CD4-positive, alpha-beta T cell treated with Interferon gamma for 1 hour (primary cell): ENCODE measurements around the gene SDK1.
A peak's percentile ranks its signal among the peaks of the same experiment; 100 is the strongest.

Source experiments
- DNase-seq: peaks from one replicate; pipeline ENCODE4 v3.0.0-alpha.2; 2020

The SDK1 gene

DNA sequence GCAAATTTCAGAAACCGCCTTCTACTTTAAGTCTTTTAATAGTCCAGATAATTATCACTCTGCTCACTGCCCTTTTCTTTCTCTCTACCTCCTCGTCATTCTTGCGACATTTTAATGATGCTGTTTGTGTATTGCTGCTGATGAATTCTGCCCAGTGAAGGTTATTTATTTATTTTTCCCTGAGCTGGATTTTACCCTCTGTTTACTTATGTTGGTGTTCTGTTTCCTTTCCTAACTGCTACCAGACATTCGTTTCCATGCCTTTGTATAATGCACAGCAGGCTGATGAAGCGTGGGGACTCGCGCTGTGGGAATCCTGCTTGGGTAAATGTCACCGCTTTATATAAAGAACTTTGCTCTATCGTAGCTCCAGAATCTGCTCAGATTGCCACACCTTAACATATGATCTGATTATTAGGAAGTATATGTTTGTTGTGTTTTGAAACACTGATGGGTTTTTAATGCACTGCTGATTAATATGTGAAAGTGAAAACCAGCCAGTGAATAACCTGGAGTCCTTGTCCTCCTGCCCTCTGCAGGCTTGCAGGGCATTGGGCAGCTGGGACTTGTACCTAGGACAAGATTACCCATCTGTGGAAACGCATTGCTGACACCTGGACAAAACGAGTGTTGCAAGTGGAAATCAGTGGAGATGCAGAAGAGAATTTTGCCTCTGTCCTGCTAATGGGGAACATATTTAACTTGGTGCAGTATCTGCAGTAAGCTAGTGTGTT, 291.5 kb downstream of the SDK1 start:
- DNase-seq, result no peak

DNA sequence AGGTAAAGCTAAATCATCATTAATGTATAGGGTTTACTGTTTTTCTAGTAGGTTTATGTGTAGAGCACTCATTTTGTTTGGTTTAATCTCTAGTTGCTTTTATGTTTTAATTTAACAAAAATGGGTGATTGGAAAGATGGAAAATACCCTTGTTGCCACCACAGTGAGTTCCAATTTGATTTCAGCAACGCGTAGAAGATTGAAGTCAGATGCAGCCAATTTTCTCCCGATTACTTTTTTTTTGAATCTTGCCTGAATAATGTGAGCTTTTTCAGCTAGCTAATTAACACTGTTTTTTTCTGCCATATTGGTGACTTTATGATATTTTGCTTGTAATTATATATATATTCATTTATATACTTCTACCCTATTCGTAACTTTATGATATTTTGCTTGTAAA, 293.8 kb downstream of the SDK1 start:
- no peak for DNase-seq

DNA sequence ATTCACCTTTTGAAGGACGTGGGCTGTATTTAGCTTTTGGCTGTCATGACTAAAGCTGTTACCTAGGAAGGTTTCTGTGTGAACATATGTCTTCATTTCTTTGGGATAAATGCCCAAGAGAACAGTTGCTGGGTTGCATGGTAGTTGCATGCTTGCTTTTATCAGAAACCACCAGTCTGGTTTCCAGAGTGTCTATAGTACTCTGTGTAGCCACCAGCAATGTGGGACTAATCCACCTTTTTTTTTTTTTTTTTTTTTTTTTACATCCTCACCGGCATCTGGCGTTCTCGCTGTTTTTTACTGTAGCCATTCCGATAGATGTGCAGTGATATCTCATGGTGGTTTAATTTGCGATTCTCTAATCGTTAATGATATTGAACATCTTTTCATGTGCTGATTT, 297.8 kb downstream of the SDK1 start:
- no peak for DNase-seq

DNA sequence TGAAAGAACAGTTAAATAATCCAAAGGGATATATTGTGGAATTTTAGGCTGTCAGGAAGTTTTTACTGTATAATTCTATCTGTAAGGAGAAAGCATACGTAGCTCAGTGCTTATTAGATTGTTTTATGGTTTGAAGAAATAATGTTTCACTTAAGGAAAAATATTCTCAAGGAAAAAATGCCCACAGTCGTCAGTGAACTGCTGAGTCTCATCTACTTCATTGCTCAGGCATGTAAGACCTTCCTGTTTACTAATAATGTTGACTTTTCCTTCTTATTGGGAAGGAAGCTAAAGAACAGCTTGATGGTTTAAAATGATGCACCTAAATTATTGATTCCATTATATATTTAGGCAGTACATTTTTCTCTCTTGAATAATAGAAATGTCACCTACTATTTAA, 304.2 kb downstream of the SDK1 start:
- no peak for DNase-seq

DNA sequence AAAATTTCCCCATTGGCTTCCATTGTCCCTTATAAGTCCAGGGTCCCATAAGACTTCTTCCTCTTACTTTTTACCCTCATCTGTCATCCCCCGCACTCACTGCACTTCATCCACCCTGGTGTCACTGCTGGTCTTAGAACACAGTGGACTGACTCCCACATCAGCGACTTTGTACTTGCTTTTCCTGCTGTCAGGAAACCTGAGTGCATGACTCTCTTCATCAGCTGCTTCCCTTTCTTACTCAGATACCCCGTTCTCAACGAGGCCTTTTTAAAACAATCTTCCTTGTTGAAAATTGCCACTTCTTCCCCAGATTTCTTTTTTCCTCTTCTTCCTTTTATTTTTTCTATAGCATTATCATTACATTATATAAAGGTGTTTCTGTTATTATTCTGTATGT, 305.4 kb downstream of the SDK1 start:
- DNase-seq, result no peak

DNA sequence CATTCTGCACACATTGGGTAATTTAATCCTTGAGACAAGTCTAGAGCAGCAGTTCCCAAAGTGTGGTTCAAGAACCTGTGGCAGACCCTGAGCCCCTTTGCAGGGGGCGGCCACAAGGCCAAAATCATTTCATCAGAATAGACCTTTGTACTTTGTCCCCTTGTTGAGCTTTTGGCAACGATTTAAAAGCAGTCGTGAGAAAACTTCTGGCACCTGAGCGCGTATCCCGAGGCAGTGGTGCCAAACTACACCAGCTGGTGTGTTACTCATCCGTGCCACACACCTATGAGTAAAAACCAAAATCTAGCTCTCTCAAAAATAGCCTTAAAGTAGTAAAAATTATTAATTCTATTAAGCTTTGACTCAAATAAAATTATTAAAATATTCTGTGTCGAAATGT, 306.8 kb downstream of the SDK1 start:
- DNase-seq, result no peak

DNA sequence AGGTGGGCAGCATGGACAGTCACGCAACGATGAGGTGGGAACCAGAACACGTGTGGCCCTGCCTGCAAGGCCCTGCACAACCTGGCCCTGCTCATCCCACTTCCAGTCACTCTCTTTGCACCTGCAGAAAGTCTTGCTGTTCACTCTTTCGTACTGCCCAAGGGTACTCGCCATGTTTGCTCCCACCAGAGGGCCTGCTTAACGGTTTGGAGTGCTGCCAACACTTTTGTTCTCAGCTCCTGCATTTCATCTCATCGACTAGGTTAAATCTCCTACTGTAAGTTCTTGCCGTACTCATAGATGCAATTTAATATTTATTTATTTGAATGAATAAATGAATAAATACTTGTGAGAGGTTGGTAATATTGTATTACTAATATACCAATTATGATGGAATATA, 315.3 kb downstream of the SDK1 start:
- no peak for DNase-seq

DNA sequence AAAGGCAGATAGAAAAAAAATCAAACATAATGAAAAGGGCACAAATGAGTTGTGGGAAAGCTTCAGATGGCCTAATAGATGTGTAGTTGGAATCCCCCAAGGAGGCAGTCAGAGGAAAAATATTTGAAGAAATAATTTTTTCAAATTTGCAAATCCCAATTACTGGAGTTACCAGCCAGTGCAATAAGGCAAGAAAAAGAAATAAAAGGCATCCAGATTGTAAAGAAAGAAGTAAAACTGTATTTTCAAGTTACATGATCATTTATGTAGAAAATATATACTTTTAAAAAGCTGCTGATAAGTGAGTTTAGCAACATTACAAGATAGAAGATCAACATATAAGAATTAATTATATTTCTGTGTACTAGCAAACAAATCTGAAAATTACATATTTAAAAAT, 329.0 kb downstream of the SDK1 start:
- DNase-seq, result no peak

DNA sequence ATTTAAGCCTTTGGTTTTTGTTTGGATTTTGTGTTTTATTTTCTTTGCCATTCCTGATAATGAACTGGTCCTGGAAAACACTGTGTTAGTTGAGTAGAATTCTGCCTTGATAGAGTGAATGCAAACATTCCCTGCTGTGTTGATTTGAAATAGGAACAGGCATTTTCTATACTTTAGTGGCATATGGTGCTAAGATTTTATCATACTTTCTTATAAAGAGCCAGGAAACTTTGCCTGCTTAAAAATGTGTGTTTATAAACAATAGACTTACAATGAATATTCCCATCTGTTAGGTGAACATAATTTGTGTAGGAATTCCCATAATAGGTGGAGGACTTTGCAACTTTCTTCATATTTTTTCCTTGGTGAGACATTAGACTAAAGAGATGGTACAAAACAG, 333.3 kb downstream of the SDK1 start:
- no peak for DNase-seq

DNA sequence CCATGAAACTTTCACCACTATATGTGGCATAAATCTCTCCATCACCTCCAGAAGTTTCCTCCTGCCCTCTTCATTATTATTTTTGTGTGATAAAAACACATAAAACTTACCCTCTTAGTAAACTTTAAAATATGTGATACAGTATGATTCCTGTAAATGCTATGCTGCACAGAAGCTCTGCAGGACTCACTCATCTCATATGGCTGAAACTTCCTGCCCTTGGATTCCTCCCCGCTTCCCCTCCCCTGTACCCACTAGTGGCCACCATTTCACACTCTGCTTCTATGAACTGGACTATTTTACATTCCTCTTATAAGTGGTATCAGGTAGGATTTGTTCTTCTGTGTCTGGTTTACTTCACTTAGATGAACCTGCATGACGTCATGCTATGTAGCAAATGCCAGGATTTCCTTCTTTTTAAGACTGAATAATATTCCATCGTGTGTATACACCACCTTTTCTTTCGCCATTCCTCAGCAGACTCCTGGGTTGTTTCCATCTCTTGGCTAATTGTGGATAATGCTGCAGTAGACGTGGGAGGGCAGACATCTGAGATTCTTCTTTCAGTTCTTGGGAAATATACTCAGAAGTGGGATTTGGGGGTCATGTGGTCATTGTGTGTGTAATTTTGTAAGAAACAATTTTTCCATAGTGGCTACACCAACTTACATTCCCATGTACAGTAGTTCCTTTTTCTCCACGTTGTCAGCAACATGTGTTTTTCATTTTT, 335.2 kb downstream of the SDK1 start:
- no peak for DNase-seq

DNA sequence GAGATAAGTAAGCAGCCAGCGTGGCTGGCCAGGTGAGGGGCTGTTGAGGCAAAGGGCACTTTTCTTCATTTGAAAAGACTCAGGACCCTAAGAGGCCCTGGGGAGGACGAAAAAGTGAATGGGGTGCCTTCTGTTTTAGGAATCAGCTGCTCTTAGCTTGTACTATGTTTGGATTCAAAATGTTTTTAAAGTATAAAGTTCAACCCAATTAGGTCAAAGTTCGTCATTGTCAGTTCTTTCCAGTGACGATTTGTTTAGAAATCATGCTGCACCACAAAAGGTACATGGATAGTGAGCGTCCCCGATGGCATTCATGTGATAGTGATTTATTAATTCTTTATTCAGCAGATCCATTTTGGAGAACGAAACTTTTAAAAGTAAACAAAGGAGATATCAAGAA, 338.2 kb downstream of the SDK1 start:
- no peak for DNase-seq

DNA sequence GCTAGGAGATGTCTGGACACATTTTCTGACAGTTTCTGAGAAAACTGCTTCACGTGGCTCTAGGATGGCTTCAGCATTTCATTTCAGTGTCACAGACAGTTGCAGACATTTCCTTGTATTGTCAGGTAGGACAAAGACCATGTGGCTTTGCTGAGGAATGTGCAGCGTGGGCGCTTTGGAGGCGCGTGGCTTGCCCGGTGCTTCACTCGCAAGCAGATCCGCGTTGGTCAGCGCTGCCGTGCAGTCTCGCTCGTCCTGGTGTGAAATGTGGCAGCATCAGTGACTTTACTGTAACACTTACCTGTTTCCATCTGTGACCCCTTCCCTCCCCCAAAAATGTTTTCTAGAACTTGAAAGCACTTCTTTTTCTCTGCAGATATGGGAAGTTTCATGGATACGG, 340.5 kb downstream of the SDK1 start:
- no peak for DNase-seq

DNA sequence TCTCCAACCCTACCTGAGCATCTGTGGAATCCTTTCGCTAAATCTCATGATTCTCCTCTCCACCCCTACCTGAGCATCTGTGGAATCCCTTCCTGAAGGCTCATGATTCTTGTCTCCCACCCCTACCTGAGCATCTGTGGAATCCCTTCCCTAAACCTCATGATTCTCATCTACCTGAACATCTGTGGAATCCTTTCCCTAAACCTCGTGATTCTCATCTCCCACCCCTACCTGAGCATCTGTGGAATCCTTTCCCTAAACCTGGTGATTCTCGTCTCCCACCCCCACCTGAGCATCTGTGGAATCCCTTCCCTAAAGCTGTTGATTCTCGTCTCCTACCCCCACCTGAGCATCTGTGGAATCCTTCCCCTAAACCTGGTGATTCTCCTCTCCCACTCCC, 342.0 kb downstream of the SDK1 start:
- no peak for DNase-seq

DNA sequence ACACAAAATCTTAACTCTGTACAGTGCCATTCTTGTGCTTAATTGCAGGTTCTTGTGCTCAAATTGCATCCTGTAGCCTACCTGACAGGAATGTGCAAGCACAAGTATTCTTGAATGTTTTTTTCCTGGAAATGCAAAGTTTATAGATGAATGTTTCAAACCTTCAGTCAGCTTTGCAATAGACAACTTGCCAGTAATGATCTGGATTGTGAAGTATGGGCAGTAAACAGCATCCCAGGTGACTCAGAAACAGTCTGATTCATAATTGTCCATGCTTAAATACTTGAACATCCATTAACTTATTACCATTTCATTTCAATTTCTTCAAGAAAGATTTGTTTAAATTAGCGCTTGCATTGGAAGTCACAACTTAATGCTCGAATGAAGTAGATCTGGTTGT, 347.2 kb downstream of the SDK1 start:
- DNase-seq, result no peak

DNA sequence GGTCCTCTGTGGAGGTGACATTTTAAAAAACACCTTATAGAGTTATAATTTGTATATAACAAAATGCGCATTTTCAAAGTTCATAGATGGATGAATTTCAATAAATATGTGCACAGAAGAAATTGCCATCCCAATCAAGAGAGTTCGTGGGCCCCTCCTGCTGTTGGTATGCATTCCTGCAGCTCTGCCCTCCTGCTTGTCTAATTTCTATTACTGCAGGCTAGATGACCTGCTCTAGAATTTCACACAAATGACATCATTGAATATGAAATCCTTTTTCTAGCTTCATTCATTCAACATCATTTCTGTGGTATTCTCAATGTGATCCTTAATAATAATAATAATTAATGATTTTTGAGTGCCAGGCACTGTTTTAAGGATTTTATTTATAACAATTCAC, 348.2 kb downstream of the SDK1 start:
- no peak for DNase-seq

DNA sequence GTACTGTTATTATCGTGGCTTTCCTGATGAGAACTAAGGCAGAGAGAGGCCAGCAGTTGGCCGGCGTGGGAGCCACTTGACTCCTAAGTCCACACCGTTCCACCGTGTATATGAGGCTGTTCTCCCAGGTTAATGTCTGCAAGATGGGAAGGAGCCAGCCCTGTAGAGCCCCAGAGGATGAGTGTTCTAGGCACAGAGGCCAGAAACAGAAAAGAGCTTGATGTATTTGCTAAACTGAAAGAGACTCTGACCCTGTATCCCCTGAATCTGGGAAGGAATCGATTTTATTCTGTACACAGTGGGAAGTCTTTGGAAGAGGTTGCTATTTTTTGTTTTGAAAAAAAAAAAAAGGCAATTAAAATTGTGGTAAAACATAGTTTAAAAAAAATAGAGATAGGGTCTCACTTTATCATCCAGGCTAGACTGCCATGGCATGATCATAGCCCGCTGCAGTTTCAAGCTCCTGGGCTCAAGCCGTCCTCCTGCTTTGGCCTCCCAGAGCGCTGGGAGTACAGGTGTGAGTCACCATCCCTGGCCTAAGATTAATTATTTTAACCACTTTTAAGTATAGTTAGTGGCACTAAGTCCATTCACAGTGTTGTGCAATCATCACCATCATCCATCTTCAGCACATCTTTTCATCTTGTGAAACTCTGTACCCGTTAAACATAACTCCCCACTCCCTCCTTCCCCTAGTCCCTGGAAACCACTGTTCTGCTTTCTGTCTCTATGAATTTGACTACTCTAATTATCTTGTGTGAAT, 348.8 kb downstream of the SDK1 start:
- DNase-seq, result no peak

DNA sequence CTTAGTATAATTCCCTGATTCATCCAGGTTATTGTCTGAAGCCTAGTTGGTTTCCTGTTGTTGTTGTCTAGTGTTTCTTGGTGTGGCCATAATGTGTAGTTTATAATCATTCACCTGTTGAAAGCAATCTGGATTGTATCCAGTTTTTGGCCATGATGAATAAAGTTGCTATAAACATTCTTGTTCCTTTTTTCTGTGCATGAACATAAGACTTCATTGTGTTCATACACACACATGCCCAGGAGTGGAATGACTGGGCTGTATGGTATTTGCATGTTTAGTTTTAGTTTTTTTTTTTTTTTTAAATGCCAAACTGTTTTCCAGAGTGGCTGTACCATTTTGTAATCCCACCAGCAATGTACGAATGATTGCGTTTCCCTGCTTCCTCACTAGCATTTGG, 349.8 kb downstream of the SDK1 start:
- DNase-seq, result no peak

DNA sequence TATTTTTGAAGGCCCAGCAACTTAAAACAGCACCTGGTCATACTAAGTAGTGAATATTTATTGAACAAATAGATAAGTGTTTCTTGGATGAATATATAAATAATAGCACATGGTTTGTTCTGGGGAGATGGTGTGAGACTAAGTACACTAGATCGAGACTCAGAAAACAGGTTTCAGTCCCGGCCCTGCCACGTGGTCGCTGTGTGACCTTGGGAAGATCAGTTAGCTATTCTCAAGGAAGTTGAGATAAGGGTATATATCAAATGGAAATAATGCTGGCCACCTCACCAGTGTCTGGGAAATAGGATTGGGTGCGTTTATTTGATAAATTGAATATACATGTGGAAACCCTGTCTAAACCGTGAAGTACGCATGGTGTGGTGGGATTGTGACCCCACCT, 354.6 kb downstream of the SDK1 start:
- no peak for DNase-seq

DNA sequence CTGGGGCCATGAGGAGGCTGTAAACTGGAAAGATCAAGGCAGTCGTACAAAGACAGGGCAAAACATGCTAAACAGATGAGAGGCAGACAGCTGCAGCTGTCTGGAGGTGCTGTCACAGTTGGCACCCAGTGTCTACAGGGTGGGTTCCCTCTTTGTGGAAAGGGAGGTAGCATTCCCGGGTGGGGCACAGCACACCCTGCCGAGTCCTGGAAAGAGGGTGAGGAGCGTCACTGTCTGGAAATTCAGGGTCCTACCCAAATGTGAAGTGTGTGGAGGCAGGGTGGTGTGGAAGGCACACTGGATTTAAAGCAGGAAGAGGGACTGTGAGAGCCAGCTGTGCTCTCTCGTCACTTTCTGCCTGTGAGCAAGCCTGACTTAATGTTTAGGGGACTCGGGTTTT, 356.2 kb downstream of the SDK1 start:
- no peak for DNase-seq

DNA sequence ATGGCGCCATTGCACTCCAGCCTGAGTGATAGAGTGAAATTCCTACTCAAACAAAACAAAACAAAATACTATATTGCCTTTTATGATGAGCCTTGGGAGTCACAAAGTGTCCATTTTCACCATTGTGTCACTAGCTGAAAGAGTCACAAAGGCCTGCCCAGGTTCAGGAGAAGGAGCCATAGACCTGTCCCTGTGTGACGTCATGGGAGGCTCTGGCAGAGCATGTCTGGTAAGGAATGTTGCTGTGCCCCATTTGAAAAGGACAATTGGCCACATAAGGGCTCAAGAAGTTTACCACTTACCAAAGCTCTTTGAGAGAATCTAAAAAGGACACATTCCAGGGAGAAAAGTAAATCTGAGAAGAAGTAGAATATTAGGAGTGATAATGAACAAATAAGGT, 367.7 kb downstream of the SDK1 start:
- DNase-seq, result no peak

DNA sequence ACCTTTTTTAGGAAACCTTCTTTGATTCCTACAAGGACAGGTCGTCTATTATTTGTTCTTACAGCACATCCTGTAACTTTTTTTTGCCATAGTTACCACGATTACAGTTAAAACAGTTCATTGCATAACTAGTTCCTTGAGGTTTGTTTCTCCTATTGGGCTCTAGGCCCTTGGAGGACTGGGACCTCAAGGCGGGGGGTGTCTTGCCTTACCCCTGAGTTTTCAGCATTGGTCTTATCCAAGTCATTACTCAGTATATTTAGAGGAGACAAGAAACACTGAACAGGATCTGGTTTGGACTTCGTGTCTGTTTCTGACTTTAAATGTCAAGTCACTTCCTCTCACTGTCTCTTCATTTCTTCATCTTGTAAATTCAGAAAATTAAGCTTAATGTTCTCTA, 369.8 kb downstream of the SDK1 start:
- no peak for DNase-seq

DNA sequence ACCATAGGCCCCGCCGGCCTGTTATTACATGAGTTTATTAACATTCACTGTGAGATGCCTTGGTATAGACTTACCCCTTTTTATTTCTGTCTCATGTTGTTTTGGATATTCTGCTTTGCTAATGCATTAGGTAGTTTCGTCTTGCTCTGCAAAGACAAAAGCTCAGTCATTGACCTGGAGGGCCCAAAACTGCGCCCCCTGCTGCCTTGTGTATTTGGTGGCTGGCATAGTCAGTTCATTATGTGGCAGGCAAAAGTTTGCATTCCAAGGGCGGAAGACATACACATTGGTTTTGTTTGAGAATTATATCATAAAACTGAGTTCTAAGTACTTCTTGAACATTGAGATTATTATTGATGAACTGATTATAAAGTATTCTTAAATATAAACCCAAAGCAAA, 372.5 kb downstream of the SDK1 start:
- peak; percentile 7 for DNase-seq

DNA sequence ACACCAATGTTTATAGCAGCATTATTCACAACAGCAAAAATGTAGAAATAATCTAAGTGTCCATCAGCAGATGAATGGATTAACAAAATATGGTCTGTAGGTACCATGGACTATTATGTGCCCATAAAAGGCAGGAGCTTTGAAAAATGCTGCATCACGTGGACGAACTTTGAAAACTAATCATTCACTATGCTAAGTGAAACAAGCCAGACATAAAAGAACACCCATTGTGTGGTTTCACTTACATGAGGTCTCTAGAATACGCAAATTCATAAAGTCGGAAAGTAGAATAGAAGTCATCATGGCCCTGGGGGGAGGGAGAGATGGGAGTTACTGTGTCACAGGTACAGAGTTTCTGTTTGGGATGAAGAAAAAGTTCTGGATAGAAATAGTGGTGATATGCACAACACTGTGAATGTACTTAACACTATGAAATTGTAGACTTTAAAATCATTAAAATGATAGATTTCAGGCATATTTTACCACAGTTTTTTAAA, 377.3 kb downstream of the SDK1 start:
- no peak for DNase-seq
